A549 (cell line): ENCODE results near the gene CREBL2. TPM values are rescaled to one million over a fixed set of nuclear protein-coding genes. Genes with fewer than 3 reads are reported as not detected.
"Not testable (repeated sequence)": the region's sequence is repeated elsewhere in the genome, so short reads cannot be mapped to it uniquely, and the experiment has no call there.

Experiments used
- ATAC-seq, 2 experiments: fragments of 200-7000 bp in 1 of 2; fragments of >200 bp in 1 of 2; cut with Nextera tagmentation in 1 of 2; cut with Tn5 transposase in 1 of 2; 3 replicates each; pipeline versions ENCODE4 v1.8.0 to v1.9.1; 2018 to 2020; ENCODE audit warnings: mild to moderate bottlenecking in 1 of 2, moderate library complexity in 1 of 2
- CTCF ChIA-PET: fragments of 300-600 bp; sonication (Branson Sonifier 250); formaldehyde crosslinking; extraction: SDS; loops from one replicate; lab custom pipeline; 2021; ENCODE audit warnings: antibody characterized with exemption, inconsistent platforms; lab: Yijun Ruan, JAX
- POLR2A ChIA-PET: fragments of 350-600 bp; formaldehyde crosslinking; extraction: SDS; loops from one replicate; lab custom pipeline; 2021; ENCODE audit warnings: antibody characterized with exemption, inconsistent platforms; lab: Yijun Ruan, JAX
- DNase-seq, 2 experiments: peaks; one replicate each; pipeline versions ENCODE4 v3.0.0 to v3.0.0-alpha.2; 2011 to 2016; ENCODE audit warnings: low read depth in 1 of 2, low spot score in 1 of 2
- FAIRE-seq: peaks from 2 replicates; lab custom pipeline; 2011; peaks lifted over from hg19 to GRCh38; lab: Jason Lieb, UNC
- H3K27ac ChIP-seq, 2 experiments: fragments of >200 bp; sonication (Bioruptor Twin); formaldehyde crosslinking; 3 replicates each; pipeline ENCODE4 v1.5.1; 2016 to 2017
- H3K4me1 ChIP-seq: fragments of >200 bp; sonication (Bioruptor Twin); formaldehyde crosslinking; 3 replicates; pipeline ENCODE4 v1.6.1; 2016
- H3K4me2 ChIP-seq: fragments of >200 bp; sonication (Bioruptor Twin); formaldehyde crosslinking; 3 replicates; pipeline ENCODE4 v1.6.1; 2016
- H3K4me3 ChIP-seq: fragments of >200 bp; sonication (Bioruptor Twin); formaldehyde crosslinking; 3 replicates; pipeline ENCODE4 v1.5.1; 2016
- H3K9me3 ChIP-seq: fragments of >200 bp; sonication (Bioruptor Twin); formaldehyde crosslinking; 3 replicates; pipeline ENCODE4 v1.6.1; 2016
- BHLHE40 ChIP-seq: IDR thresholded peaks from 2 replicates; pipeline ENCODE4 v1.6.1; 2012; ENCODE audit warnings: low read depth, low read length, inconsistent platforms
- CBX2 ChIP-seq: fragments of 200-600 bp; sonication (generic); IDR thresholded peaks from 2 replicates; pipeline ENCODE4 v1.6.1; 2016; ENCODE audit warnings: low read depth, mild to moderate bottlenecking, borderline replicate concordance
- CEBPB ChIP-seq, 2 experiments: fragments of >200 bp in 1 of 2; sonication (Bioruptor Twin) in 1 of 2; formaldehyde crosslinking in 1 of 2; IDR thresholded peaks; 2 replicates each; pipeline ENCODE4 v1.6.1; 2012 to 2016
- CHD2 ChIP-seq: fragments of 150-350 bp; IDR thresholded peaks from 2 replicates; pipeline ENCODE4 v1.6.1; 2014; ENCODE audit warnings: low read length; ENCODE audit not compliant: partially characterized antibody
- CHD4 ChIP-seq: fragments of 200-600 bp; sonication (generic); IDR thresholded peaks from 2 replicates; pipeline ENCODE4 v1.6.1; 2016; ENCODE audit warnings: antibody characterized with exemption, mild to moderate bottlenecking, borderline replicate concordance
- EHF ChIP-seq: fragments of 250-450 bp; sonication (Bioruptor Pico); IDR thresholded peaks from 2 replicates; pipeline ENCODE4 v1.5.0; 2020; ENCODE audit warnings: mild to moderate bottlenecking
- FOSB ChIP-seq: fragments of 250-450 bp; sonication (Bioruptor Pico); IDR thresholded peaks from 2 replicates; pipeline ENCODE4 v1.5.0; 2020; ENCODE audit warnings: mild to moderate bottlenecking, moderate library complexity
- FOXS1 ChIP-seq: fragments of 250-450 bp; sonication (Bioruptor Pico); IDR thresholded peaks from 2 replicates; pipeline ENCODE4 v1.5.0; 2020; ENCODE audit warnings: mild to moderate bottlenecking, moderate library complexity
- GATA3 ChIP-seq: IDR thresholded peaks from 2 replicates; pipeline ENCODE4 v1.6.1; 2012; ENCODE audit warnings: borderline replicate concordance
- HDAC2 ChIP-seq: fragments of 200-600 bp; sonication (generic); IDR thresholded peaks from 2 replicates; pipeline ENCODE4 v1.6.1; 2016
- HEYL ChIP-seq: fragments of 250-450 bp; sonication (Bioruptor Pico); IDR thresholded peaks from 2 replicates; pipeline ENCODE4 v1.8.0; 2021; ENCODE audit warnings: mild to moderate bottlenecking, moderate library complexity
- HOXB13 ChIP-seq: fragments of 250-450 bp; sonication (Bioruptor Pico); IDR thresholded peaks from 2 replicates; pipeline ENCODE4 v1.5.0; 2020; ENCODE audit warnings: low read depth, mild to moderate bottlenecking, moderate library complexity
- JUNB ChIP-seq: fragments of >200 bp; sonication (Bioruptor Twin); formaldehyde crosslinking; IDR thresholded peaks from 2 replicates; pipeline ENCODE4 v1.6.1; 2016
- KDM5A ChIP-seq: fragments of 200-600 bp; sonication (generic); IDR thresholded peaks from 2 replicates; pipeline ENCODE4 v1.6.1; 2016; ENCODE audit warnings: antibody characterized with exemption, mild to moderate bottlenecking
- NFE2L2 ChIP-seq: fragments of 150-350 bp; conservative IDR thresholded peaks from 2 replicates; pipeline ENCODE4 v1.6.1; 2014; ENCODE audit warnings: low read length
- NPAS2 ChIP-seq: fragments of 250-450 bp; sonication (Bioruptor Pico); IDR thresholded peaks from 2 replicates; pipeline ENCODE4 v1.8.0; 2022; ENCODE audit warnings: mild to moderate bottlenecking, moderate library complexity, borderline replicate concordance
- PHF8 ChIP-seq: fragments of 200-600 bp; sonication (generic); IDR thresholded peaks from 2 replicates; pipeline ENCODE4 v1.6.1; 2016; ENCODE audit warnings: low read depth, mild to moderate bottlenecking, antibody characterized with exemption, moderate library complexity, borderline replicate concordance
- POLR2A ChIP-seq: IDR thresholded peaks from 2 replicates; pipeline ENCODE4 v1.6.1; 2012; ENCODE audit warnings: mild to moderate bottlenecking, low read length
- RARB ChIP-seq: fragments of 250-450 bp; sonication (Bioruptor Pico); IDR thresholded peaks from 2 replicates; pipeline ENCODE4 v1.8.0; 2021; ENCODE audit warnings: mild to moderate bottlenecking, moderate library complexity
- RCOR1 ChIP-seq: fragments of 150-350 bp; IDR thresholded peaks from 2 replicates; pipeline ENCODE4 v1.6.1; 2014; ENCODE audit warnings: antibody characterized with exemption, low read length, low read depth
- SREBF2 ChIP-seq: fragments of 450-650 bp; IDR thresholded peaks from 2 replicates; pipeline ENCODE4 v1.6.1; 2014; ENCODE audit warnings: mild to moderate bottlenecking, moderate library complexity
- TFCP2L1 ChIP-seq: fragments of 250-450 bp; sonication (Bioruptor Pico); IDR thresholded peaks from 2 replicates; pipeline ENCODE4 v1.5.0; 2021; ENCODE audit warnings: mild to moderate bottlenecking
- TP53 ChIP-seq: fragments of 250-450 bp; sonication (Bioruptor Pico); IDR thresholded peaks from 2 replicates; pipeline ENCODE4 v1.5.0; 2021; ENCODE audit warnings: mild to moderate bottlenecking, moderate library complexity
- ZC3H11A ChIP-seq: fragments of 450-650 bp; IDR thresholded peaks from 2 replicates; pipeline ENCODE4 v1.6.1; 2014; ENCODE audit warnings: antibody characterized with exemption, mild to moderate bottlenecking
- ZNF302 ChIP-seq: fragments of 250-450 bp; sonication (Bioruptor Pico); IDR thresholded peaks from 2 replicates; pipeline ENCODE4 v1.9.0; 2021; ENCODE audit warnings: inconsistent platforms, mild to moderate bottlenecking, moderate library complexity
- ZSCAN20 ChIP-seq: fragments of 250-450 bp; sonication (Bioruptor Pico); IDR thresholded peaks from 2 replicates; pipeline ENCODE4 v1.8.0; 2022; ENCODE audit warnings: mild to moderate bottlenecking, moderate library complexity
- WGBS: methylation state at CpG from one replicate; pipeline ENCODE4 v1.1.6; 2017; ENCODE audit errors: missing lambda C conversion rate; 5-methylcytosine and 5-hydroxymethylcytosine counted together
- polyA plus RNA-seq, 4 experiments: library from polyadenylated mRNA; depleted of rRNA in 3 of 4; stranded (reverse); fragments of >200 nt; fragmentation: RNase III in 1 of 4; extraction: RNeasy Plus Mini Kit Qiagen cat#74134 plus additional on column Dnase treatment in 1 of 4; gene quantifications; 2 replicates in 3 of 4; 3 replicates in 1 of 4; pipeline ENCODE4 v1.2.3, GENCODE V29; 2011 to 2017
- TF ChIP-seq, protein P1 (sequence below): IDR thresholded peaks from 2 replicates; pipeline ENCODE4 v1.6.1; 2012; ENCODE audit warnings: low read depth, borderline replicate concordance
- TF ChIP-seq, protein P2 (sequence below): fragments of >200 bp; sonication (Bioruptor Twin); formaldehyde crosslinking; IDR thresholded peaks from 3 replicates; pipeline ENCODE4 v1.6.1; 2016
- TF ChIP-seq, protein P3 (sequence below): IDR thresholded peaks from 2 replicates; pipeline ENCODE4 v1.6.1; 2012
- TF ChIP-seq, protein P4 (sequence below): fragments of 250-450 bp; sonication (Bioruptor Pico); IDR thresholded peaks from 2 replicates; pipeline ENCODE4 v1.5.0; 2020; ENCODE audit warnings: low read depth, mild to moderate bottlenecking, moderate library complexity

Gene CREBL2
- polyA plus RNA-seq, 2 of the 4 experiments (the other 2 are of a cell fraction): 24.3 to 31.4 TPM

DNA sequence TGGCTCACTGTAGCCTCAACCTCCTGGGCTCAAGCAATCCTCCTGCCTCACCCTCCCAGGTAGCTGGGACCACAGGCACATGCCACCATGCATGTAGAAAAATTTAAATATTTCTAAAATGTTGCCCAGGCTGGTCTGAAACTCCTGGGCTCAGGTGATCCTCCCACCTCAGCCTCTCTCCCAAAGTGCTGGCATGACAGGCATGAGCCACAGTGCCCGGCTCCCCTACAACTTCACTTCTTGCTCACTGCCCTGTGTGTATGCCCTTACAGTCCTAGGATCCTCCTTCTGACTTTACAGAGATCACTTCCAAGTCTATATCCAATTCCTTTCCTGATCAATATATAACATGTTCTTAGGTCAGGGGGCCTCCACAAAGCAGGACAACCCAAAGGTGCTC is 23.8 kb upstream of the CREBL2 start:
- H3K4me2 ChIP-seq: no peak overlapping the region
- TF ChIP-seq CHD4 (no peak), TFCP2L1 (no peak), GATA3 (no peak), CBX2 (no peak), BHLHE40 (no peak), NFE2L2 (no peak), FOXS1 (CRISPR knock-in tag) (no peak), EHF (no peak), POLR2A (no peak), FOSB (CRISPR knock-in tag) (no peak), JUNB (no peak), HDAC2 (no peak), ZNF302 (CRISPR knock-in tag) (no peak), HOXB13 (CRISPR knock-in tag) (no peak), RARB (no peak), ZSCAN20 (CRISPR knock-in tag) (no peak), KDM5A (no peak)
- TF ChIP-seq, protein P1, sequence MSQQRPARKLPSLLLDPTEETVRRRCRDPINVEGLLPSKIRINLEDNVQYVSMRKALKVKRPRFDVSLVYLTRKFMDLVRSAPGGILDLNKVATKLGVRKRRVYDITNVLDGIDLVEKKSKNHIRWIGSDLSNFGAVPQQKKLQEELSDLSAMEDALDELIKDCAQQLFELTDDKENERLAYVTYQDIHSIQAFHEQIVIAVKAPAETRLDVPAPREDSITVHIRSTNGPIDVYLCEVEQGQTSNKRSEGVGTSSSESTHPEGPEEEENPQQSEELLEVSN: no peak
- TF ChIP-seq, protein P2, sequence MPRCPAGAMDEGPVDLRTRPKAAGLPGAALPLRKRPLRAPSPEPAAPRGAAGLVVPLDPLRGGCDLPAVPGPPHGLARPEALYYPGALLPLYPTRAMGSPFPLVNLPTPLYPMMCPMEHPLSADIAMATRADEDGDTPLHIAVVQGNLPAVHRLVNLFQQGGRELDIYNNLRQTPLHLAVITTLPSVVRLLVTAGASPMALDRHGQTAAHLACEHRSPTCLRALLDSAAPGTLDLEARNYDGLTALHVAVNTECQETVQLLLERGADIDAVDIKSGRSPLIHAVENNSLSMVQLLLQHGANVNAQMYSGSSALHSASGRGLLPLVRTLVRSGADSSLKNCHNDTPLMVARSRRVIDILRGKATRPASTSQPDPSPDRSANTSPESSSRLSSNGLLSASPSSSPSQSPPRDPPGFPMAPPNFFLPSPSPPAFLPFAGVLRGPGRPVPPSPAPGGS: no peak
- TF ChIP-seq, protein P3, sequence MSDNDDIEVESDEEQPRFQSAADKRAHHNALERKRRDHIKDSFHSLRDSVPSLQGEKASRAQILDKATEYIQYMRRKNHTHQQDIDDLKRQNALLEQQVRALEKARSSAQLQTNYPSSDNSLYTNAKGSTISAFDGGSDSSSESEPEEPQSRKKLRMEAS: no peak
- CTCF ChIA-PET: interaction anchor here (1.0 to 2.4 kb wide), 3 partner anchors 12 to 68 kb away, joined by 3 to 14 read pairs (median 4); partner anchors contain the start of gene DUSP16
- WGBS: 96% methylated on average over 1 of the region's 1 CpG
- no peak for DNase-seq
- H3K9me3 ChIP-seq: no peaks in the 10 kb centered on the region
- ATAC-seq: no peak
- no peak for FAIRE-seq
- peaks cover 38% of the 10 kb centered on the region for H3K4me1 ChIP-seq
- peak overlapping the region in 1 of 2 experiments; percentile 89; a peak in 3 of 6 replicates for H3K27ac ChIP-seq
- no peak overlapping the region for H3K4me3 ChIP-seq
- POLR2A ChIA-PET: interaction anchor here (0.5 kb wide), 1 partner anchor 14 kb away, joined by 4 read pairs; no protein-coding TSS in a partner anchor

DNA sequence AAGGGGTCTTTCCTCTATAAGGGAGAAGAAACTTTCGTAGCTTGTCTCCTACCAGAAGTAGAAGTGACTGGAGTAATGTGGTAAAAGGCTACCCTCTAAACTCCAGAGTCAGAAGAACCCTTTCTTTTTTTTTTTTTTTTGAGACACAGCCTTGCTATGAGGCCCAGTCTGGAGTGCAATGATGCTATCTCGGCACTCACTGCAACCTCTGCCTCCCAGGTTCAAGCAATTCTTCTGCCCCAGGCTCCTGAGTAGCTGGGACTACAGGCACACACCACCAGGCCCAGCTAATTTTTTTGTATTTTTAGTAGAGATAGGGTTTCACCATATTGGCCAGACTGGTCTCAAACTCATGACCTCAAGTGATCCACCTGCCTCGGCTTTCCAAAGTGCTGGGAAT is 23.2 kb upstream of the CREBL2 start:
- ChIA-PET POLR2A (interaction anchor here (0.5 kb wide), 1 partner anchor 13 kb away, joined by 4 read pairs; no protein-coding TSS in a partner anchor), CTCF (interaction anchor here (0.6 to 2.4 kb wide), 4 partner anchors 11 to 198 kb away, joined by 3 to 14 read pairs (median 4); partner anchors contain the start of gene DUSP16)
- not testable (repeated sequence) for H3K9me3 ChIP-seq, DNase-seq, H3K4me3 ChIP-seq, FAIRE-seq, H3K4me2 ChIP-seq, ATAC-seq
- H3K4me1 ChIP-seq: peaks cover 37% of the 10 kb centered on the region
- H3K27ac ChIP-seq: peak overlapping the region in 1 of 2 experiments; percentile 89; a peak in 2 of 6 replicates
- WGBS: 51% methylated on average over 3 of the region's 3 CpGs

DNA sequence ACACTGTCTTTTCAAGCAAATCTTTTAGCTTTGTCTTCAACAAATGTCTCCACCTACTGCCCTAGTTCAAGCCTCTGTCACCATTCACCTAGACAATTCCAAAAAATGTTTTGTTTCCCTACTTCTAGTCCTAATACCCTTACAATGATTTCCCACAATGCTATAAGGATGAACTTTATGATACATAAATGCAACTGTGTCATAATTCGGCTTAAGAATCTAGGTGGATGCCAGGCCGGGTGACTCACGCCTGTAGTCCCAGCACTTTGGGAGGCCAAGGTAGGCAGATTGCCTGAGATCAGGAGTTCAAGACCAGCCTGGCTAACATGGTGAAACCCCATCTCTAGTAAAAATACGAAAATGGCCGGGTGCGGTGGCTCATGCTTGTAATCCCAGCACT is 20.7 kb upstream of the CREBL2 start:
- ATAC-seq (no peak; a peak in 1 of 6 replicates), DNase-seq (no peak), FAIRE-seq (no peak)
- peak overlapping the region in 1 of 2 experiments; percentile 16; a peak in 1 of 6 replicates for H3K27ac ChIP-seq
- TF ChIP-seq HEYL (no peak), ZC3H11A (no peak), CHD2 (no peak), HDAC2 (no peak), SREBF2 (no peak), HOXB13 (CRISPR knock-in tag) (no peak), RCOR1 (no peak), PHF8 (no peak), NPAS2 (no peak), CEBPB (IDR thresholded peaks at IDR 0.05) (no peak), TP53 (CRISPR knock-in tag) (no peak), KDM5A (no peak)
- TF ChIP-seq, protein P3: no peak
- TF ChIP-seq, protein P4, sequence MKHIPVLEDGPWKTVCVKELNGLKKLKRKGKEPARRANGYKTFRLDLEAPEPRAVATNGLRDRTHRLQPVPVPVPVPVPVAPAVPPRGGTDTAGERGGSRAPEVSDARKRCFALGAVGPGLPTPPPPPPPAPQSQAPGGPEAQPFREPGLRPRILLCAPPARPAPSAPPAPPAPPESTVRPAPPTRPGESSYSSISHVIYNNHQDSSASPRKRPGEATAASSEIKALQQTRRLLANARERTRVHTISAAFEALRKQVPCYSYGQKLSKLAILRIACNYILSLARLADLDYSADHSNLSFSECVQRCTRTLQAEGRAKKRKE (CRISPR knock-in tag): no peak
- H3K4me2 ChIP-seq: no peak overlapping the region
- ChIA-PET CTCF (interaction anchor here (0.5 to 2.1 kb wide), 5 partner anchors 13 to 114 kb away, joined by 3 to 10 read pairs (median 3); partner anchors contain the start of gene DUSP16), POLR2A (no interaction called here)
- 68% methylated on average over 6 of the region's 6 CpGs for WGBS
- H3K9me3 ChIP-seq: no peaks in the 10 kb centered on the region
- peaks cover 12% of the 10 kb centered on the region for H3K4me1 ChIP-seq
- H3K4me3 ChIP-seq: no peak overlapping the region
